Vagina (tissue), 2 donors: ENCODE measurements around the gene AKAP6. TPM values are rescaled to one million over a fixed set of nuclear protein-coding genes. Genes with fewer than 3 reads are reported as not detected.
A peak's percentile ranks its signal among the peaks of the same experiment; 100 is the strongest.

Experiments used
- DNase-seq, 2 donors: peaks; one replicate each; pipeline ENCODE4 v3.0.0-alpha.2; 2017; ENCODE audit errors: extremely low spot score in 2 of 2
- H3K27ac ChIP-seq: fragments of 200-600 bp; sonication (generic); one replicate; pipeline ENCODE4 v1.5.1; 2019
- H3K27me3 ChIP-seq: fragments of 200-600 bp; sonication (generic); one replicate; pipeline ENCODE4 v1.5.1; 2019
- H3K36me3 ChIP-seq, 2 donors: fragments of 200-600 bp; sonication (generic); one replicate each; pipeline ENCODE4 v1.5.1; 2017 to 2019
- H3K4me1 ChIP-seq: fragments of 200-600 bp; sonication (generic); one replicate; pipeline ENCODE4 v1.5.1; 2019
- H3K4me3 ChIP-seq, 2 donors: fragments of 200-600 bp; sonication (generic); 1 replicate in 1 of 2; 2 replicates in 1 of 2; pipeline ENCODE4 v1.5.1; 2016 to 2019
- H3K9me3 ChIP-seq: fragments of 200-600 bp; sonication (generic); one replicate; pipeline ENCODE4 v1.5.1; 2019
- CTCF ChIP-seq, 3 experiments: fragments of 450-650 bp in 2 of 3; fragments of 200-600 bp in 1 of 3; sonication (generic) in 1 of 3; IDR thresholded peaks; one replicate each; pipeline ENCODE4 v1.5.1; 2017 to 2019; ENCODE audit warnings: antibody characterized with exemption in 3 of 3, mild to moderate bottlenecking in 2 of 3, moderate library complexity in 2 of 3
- POLR2A ChIP-seq, 2 donors: fragments of 450-650 bp; IDR thresholded peaks; one replicate each; pipeline ENCODE4 v1.6.1; 2017; ENCODE audit warnings: antibody characterized with exemption in 2 of 2, mild to moderate bottlenecking in 2 of 2, moderate library complexity in 2 of 2
- POLR2AphosphoS5 ChIP-seq, 2 donors: sonication (generic); formaldehyde crosslinking; IDR thresholded peaks; one replicate each; pipeline ENCODE4 v1.9.0; 2017; ENCODE audit warnings: antibody characterized with exemption in 2 of 2, mild to moderate bottlenecking in 2 of 2, low read depth in 1 of 2; ENCODE audit not compliant: insufficient read depth in 1 of 2
- intact Hi-C: fragments of 100-400 bp; cut with DNase I; formaldehyde crosslinking; loops from one replicate; pipeline ENCODE4 v1.15.1; 2023
- total RNA-seq: library from RNA; depleted of rRNA; stranded (reverse); fragments of >200 nt; gene quantifications from one replicate; pipeline ENCODE4 v1.2.3, GENCODE V29; 2016

The AKAP6 gene
- total RNA-seq, 1 donor from 2014 or later: 3.9 TPM

DNA sequence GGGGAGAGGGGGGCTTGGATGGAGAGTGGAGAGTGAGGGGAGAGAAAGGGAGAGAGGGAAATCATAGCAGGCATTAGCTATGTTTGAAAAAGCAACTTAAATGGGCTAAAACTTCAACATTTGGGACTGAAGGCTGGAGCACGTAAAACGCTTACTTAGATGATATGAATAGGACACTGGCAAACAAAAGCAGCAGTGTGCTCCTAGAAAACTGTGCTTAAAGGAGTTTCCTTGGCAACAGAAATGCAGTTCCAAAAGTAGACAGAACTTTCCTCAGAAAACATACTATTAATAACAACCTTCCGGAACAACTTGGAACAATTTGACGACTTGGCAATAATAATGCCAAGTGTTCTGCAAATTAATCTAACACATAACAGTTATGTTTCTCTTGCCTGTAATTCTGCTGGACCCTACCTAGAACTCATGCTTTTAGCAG is 374.1 kb downstream of the AKAP6 start:
- Histone ChIP-seq H3K4me1 (peaks cover 12% of the 10 kb centered on the region), H3K27ac (peak overlapping the region; percentile 52), H3K4me3 (no peak overlapping the region), H3K9me3 (no peaks in the 10 kb centered on the region), H3K27me3 (no peaks in the 10 kb centered on the region), H3K36me3 (no peaks in the 10 kb centered on the region)
- no peak for DNase-seq
- intact Hi-C loops: no loop called here
- TF ChIP-seq POLR2AphosphoS5 (IDR thresholded peaks at IDR 0.05; ENCODE audit: insufficient read depth in 1 of 2, low read depth in 1 of 2) (peak in 1 of 2 donors; percentile 39), CTCF (IDR thresholded peaks at IDR 0.05) (no peak)

DNA sequence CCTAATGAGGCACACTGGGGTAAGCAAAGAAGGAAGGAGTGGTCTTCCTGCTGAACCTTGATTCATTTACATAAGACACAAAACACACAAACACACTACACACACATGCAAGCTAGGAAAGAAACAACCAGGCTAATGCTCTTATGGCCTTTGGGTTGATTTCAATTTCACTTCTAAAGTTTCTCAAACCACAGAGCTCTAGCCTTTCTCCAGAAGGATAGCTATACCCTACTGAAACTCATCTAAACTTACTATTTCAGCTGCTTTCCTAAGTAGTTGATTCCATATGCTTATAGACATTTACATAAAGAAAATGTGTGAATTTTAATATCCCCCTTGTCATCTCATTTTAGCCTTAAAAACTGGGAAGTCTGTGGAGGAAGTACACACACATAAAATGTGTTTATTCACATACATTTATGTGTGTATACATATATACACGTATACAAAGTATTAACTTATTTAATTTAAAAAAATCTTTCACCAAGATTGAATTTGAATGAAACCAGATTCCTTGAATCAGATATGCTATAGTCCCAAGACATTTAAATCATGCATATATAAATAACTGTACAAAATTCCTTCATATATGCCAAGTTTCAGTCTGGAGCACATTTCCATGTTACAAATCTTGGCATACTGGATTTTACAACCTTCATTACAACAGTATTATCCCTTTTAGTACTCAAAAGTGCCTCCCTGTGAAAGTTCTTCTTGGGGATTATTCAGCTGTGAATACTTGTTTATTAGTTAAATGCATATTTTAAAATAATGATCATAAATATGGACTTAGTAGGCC is 377.8 kb downstream of the AKAP6 start:
- Histone ChIP-seq H3K27ac (no peak overlapping the region), H3K27me3 (no peaks in the 10 kb centered on the region), H3K36me3 (no peaks in the 10 kb centered on the region), H3K4me3 (no peak overlapping the region), H3K9me3 (no peaks in the 10 kb centered on the region), H3K4me1 (peaks cover 12% of the 10 kb centered on the region)
- TF ChIP-seq POLR2A (IDR thresholded peaks at IDR 0.05): no peak
- TF ChIP-seq CTCF (IDR thresholded peaks at IDR 0.05): no peak
- no peak for TF ChIP-seq POLR2AphosphoS5 (IDR thresholded peaks at IDR 0.05; ENCODE audit: insufficient read depth in 1 of 2, low read depth in 1 of 2)
- DNase-seq: no peak
- intact Hi-C loops: no loop called here

DNA sequence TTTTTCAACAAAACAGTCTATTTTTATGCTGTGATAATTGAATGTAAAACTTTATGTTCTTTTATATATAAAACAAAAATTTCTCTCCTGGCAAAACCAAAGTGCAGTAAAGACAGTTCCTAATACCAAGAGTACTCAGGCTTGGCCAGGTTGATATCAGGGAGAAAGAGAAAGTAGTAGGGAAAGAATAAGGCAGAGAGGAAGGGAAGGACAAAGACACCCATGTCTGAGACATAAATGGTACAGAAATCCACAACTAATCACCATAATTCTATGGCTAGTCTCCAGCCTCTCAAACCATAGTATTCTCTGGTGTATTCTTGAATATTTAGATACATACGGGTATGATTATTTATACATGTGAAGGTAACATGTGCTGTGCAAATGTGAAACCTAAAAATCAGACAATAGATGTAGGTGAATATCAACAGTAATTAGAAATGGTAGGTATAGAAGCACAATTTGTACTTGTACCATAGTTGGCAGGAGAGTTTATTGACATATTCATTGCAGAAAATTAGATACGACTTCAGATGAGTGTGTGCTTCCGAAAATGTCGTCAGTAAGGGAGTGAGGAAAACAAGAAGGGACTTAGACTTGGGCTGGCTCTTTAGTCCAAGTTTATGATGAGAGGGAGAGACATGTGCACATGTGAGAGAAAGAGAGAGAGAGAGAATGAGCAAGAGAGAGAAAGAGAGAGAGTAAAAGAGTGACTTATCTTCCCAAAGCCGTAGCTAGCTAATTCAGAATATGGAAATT is 378.8 kb downstream of the AKAP6 start:
- intact Hi-C loops: no loop called here
- TF ChIP-seq CTCF (IDR thresholded peaks at IDR 0.05) (no peak), POLR2A (IDR thresholded peaks at IDR 0.05) (no peak), POLR2AphosphoS5 (IDR thresholded peaks at IDR 0.05; ENCODE audit: insufficient read depth in 1 of 2, low read depth in 1 of 2) (no peak)
- no peaks in the 10 kb centered on the region for H3K27me3 ChIP-seq
- DNase-seq: no peak
- H3K4me3 ChIP-seq: no peak overlapping the region
- no peak overlapping the region for H3K27ac ChIP-seq
- peaks cover 3% of the 10 kb centered on the region for H3K4me1 ChIP-seq
- no peaks in the 10 kb centered on the region for H3K9me3 ChIP-seq
- no peaks in the 10 kb centered on the region for H3K36me3 ChIP-seq

DNA sequence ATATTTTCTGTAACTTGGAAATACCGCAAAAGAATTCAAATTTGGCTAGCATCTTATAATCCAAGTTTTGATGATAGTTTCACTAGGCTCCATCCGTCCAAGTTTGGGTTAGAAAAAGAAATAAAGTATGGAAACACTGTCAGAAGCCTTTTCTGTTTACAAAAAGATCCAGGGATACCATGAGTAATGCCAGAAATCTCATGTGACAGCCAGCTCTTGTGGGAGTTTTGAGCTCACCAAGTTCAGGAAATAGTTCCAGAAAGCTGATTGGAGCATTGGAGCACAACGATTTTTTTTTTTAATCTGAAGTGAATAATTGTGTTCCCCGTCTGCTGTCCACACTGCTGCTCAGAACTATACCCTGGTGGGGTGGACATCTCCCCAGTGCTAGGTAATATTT is 379.9 kb downstream of the AKAP6 start:
- no peak for DNase-seq
- Histone ChIP-seq H3K36me3 (no peaks in the 10 kb centered on the region), H3K4me1 (no peaks in the 10 kb centered on the region), H3K9me3 (no peaks in the 10 kb centered on the region), H3K27ac (peak overlapping the region; percentile 26), H3K27me3 (no peaks in the 10 kb centered on the region), H3K4me3 (no peak overlapping the region)
- intact Hi-C loops: no loop called here
- TF ChIP-seq POLR2A (IDR thresholded peaks at IDR 0.05) (no peak), POLR2AphosphoS5 (IDR thresholded peaks at IDR 0.05; ENCODE audit: insufficient read depth in 1 of 2, low read depth in 1 of 2) (no peak), CTCF (IDR thresholded peaks at IDR 0.05) (no peak)
